Keratinocyte (primary cell): ENCODE results near the gene NUDT14.

Experiments used
- EZH2 ChIP-seq: IDR thresholded peaks from one replicate; pipeline ENCODE4 v1.6.1; 2012; ENCODE audit warnings: inconsistent platforms, mild to moderate bottlenecking, low read length, moderate library complexity
- TF ChIP-seq, protein P1 (sequence below), 3 experiments: IDR thresholded peaks in 1 of 3; conservative IDR thresholded peaks in 1 of 3; optimal IDR thresholded peaks in 1 of 3; 2 replicates in 2 of 3; 3 replicates in 1 of 3; pipeline versions ENCODE3 to v1.5.1; 2011; ENCODE audit warnings: low read length in 3 of 3, mild to moderate bottlenecking in 3 of 3, moderate library complexity in 2 of 3, control low read depth in 1 of 3, inconsistent platforms in 1 of 3; ENCODE audit not compliant: insufficient read depth in 2 of 3; ENCODE audit errors: extremely low read depth in 1 of 3

DNA sequence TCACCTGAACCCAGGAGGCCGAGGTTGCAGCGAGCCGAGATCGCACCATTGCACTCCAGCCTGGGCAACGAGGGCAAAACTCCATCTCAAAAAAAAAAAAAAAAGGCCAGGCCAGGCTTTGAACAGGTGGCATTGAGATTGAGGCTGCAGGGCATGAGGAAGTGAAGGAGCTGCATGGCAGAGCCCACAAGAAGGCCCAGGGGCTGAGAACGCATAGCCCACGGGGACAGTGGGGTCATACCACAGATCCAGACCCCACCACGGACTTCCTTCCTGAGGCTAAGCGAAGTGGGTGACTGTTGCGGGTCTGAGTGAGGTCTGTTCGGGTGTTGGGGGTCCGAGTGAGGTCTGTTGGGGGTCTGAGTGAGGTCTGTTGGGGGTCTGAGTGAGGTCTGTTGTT lies 20.3 kb downstream of the NUDT14 start:
- TF ChIP-seq EZH2 = no peak
- TF ChIP-seq, protein P1, sequence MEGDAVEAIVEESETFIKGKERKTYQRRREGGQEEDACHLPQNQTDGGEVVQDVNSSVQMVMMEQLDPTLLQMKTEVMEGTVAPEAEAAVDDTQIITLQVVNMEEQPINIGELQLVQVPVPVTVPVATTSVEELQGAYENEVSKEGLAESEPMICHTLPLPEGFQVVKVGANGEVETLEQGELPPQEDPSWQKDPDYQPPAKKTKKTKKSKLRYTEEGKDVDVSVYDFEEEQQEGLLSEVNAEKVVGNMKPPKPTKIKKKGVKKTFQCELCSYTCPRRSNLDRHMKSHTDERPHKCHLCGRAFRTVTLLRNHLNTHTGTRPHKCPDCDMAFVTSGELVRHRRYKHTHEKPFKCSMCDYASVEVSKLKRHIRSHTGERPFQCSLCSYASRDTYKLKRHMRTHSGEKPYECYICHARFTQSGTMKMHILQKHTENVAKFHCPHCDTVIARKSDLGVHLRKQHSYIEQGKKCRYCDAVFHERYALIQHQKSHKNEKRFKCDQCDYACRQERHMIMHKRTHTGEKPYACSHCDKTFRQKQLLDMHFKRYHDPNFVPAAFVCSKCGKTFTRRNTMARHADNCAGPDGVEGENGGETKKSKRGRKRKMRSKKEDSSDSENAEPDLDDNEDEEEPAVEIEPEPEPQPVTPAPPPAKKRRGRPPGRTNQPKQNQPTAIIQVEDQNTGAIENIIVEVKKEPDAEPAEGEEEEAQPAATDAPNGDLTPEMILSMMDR (optimal IDR thresholded peaks at IDR 0.05 in 1 of 3, IDR thresholded peaks at IDR 0.05 in 1 of 3, conservative IDR thresholded peaks at IDR 0.05 in 1 of 3; ENCODE audit: extremely low read depth in 1 of 3, insufficient read depth in 2 of 3, low read length in 3 of 3) = no peak
